GM21723 (cell line): ENCODE data around the gene NDUFC1.
A peak's percentile ranks its signal among the peaks of the same experiment; 100 is the strongest.
"Not testable (repeated sequence)": the region's sequence is repeated elsewhere in the genome, so short reads cannot be mapped to it uniquely, and the experiment has no call there.

Experiments used
- ATAC-seq: cut with Tn5 transposase; IDR thresholded peaks from one replicate; pipeline ENCODE4 v1.9.1; 2021; ENCODE audit warnings: mild to moderate bottlenecking, moderate library complexity; ENCODE audit not compliant: unreplicated experiment

Gene NDUFC1

DNA sequence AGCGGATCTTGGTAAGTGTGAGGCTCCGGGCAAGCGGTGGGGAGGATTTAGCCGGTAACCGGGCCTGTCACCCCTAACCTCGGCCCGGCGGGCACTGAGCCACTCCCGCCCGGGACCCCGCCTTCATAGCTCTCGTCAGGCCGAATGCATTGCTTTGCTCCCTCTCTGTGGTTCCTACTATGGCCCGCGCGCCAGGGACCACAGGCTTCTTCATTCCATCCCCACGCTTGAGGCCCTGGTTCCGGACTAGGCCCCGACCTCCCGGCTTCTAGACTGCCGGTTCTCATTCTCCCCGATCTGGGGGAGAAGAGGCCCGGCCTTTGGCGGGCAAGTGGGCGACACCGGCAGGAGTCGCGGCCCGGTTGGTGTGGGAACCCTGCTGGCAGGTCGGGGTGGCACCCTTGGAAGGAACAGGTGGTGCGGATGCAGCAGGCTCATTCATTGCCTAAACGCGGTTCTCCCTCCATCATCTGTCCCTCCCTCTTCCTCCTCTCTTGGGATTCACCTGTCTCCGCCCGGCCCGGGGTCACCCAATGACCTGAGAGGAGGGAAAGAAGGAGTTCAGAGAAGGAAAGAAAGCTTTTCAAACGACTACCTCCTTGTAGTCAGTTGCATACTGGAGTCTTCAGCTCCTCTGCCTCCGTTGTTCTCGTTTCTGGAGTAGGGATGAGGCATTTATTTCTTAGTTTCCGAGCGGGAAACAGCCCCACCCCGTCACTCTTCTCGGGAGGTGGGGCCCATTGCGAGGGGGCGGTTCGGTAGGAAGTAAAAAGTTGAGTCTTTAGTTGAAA is at the start of gene NDUFC1:
Gene NDUFC1, minus strand, starts transcription at position 657 of the 791 bp plus-strand sequence. CDS start 6,679 bp downstream, outside the sequence.
- ATAC-seq: peak; percentile 50

DNA sequence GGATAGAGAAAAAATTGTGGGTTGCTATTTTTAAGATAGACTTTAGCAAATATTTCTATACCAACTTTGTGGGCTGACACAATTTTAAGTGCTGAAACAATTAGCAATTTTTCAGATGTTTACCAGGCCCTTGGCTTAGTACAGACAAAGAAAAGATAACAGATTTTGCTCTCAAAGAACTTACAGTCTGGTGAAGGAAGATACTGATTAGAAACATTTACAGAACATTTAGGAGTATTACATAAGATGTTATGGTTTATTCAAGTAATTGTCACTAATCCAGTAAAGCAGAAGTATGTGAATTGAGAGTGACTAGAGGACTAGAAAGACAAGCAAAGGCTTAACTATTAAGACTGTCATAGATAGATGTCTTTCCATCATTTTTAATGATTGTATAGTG is 35.3 kb upstream of the NDUFC1 start:
- no peak for ATAC-seq

DNA sequence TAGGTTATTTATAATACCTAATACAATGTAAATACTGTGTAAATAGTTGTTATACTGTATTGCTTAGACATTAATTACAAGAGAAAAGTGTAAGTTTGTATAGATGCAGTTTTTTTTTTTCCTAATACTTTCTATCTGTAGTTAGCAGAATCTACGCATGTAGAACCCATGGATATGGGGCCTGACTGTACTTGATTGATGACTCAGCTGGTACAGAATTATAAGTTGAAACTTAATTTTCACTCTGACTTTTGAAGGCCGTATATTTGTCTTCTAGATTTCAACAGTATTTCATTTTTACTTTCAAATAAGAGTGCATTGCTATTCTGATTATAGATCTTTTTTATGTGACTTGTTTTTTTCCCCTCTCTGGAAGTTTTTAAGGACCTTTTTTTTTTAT is 30.8 kb upstream of the NDUFC1 start:
- no peak for ATAC-seq

DNA sequence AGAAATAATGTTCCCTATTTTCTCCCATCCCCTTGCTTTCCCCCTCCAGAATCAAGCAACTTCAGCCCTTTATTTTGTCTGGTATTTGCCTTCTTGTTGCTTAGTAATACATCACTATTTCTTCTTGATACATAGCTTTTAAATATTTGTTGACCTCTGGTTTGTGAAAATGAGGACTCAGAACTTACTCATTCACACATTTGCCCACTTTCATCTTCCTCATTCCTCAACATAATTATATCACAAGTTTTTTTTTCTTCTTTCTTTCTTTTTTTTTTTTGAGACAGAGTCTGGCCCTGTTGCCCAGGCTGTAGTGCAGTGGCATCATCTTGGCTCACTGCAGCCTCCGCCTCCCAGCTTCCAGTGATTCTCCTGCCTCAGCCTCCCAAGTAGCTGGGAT is 28.9 kb upstream of the NDUFC1 start:
- ATAC-seq: no peak

DNA sequence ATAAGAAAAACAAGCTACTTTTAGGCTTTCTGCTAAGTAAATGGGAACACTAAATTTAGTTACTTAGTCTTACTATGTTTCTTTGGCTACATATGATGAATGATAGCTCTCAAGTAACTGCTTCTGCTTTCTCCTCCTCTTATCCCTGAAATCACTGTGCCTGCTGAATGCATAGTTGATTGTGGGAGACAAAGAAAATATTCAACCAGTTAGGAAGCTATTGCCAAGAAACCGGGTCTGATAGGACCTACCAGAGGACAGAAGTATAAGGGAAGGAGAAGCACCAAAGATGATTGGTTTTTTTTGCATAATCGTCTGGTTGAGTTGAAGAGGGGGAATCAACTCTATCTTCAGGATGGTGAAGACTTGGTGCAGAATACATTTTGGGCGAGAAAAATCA is 28.0 kb upstream of the NDUFC1 start:
- no peak for ATAC-seq

DNA sequence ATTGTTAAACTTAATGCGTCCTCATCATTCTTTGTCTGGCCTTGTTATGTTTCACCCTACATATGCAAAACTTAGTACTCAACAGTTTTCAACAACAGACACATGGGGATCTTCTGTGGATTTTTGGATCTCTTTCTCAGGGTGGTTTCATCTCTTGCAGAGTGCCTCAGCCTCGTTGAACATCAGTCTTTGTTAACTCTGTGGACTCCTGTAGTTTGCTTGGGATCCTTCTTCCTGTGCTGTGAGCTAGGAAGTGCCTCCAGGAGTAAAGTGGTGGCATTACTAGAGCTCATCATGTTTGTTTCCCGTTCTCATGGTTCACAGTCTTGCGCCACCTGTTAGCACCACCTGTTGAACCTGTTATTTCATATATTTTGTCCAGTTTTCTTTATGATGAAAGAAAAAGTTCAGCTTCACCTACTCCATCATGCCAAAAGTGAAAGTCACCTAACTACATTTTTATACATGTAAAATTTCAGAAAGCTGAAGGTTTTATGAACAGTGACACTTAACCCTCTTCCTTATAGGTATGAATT is 27.5 kb upstream of the NDUFC1 start:
- ATAC-seq: no peak

DNA sequence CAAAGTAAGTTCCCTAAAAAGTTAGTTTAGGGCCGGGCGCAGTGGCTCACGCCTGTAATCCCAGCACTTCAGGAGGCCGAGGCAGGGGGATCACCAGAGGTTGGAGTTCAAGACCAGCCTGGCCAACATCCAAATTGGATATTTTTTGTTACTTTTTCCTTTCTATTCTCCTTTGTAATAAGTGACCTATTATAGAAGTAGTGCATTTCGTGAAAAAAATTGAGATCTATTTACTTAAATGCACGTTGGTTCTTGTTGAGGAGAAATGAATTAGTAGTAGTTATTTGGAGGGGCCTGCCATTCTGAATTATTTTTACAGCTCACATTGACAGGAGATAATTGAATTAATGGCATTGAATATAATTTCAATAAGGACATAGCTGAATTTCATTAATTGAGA is 22.3 kb upstream of the NDUFC1 start:
- ATAC-seq: no peak

DNA sequence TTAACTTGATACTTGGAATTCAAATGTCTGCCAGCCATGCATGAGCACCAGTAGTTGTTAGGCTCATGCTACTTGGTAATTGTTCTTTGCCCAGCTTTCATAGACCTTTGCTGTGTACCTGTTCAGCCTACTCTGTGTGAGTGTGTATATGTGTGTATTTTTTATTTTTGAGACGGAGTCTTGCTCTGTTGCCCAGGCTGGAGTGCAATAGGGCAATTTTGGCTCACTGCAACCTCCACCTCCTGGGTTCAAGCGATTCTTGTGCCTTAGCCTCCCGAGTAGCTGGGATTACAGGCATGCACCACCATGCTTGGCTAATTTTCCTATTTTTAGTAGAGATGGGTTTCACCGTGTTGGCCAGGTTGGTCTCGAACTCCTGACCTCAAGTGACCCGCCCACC is 20.3 kb upstream of the NDUFC1 start:
- not testable (repeated sequence) for ATAC-seq

DNA sequence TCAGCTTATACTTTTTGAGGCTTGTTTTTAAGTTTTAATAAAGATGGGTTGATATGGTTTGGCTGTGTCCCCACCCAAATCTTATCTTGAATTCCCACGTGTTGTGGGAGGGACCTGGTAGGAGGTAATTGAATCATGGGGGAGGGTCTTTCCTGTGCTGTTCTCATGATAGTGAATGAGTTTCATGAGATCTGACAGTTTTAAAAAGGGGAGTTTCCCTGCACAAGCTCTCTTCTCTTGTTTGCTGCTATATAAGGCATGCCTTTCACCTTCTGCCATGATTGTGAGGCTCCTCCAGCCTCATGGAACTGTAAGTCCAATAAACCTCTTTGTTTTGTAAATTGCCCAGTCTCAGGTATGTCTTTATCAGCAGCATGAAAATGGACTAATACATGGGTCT is 19.8 kb upstream of the NDUFC1 start:
- ATAC-seq: not testable (repeated sequence)

DNA sequence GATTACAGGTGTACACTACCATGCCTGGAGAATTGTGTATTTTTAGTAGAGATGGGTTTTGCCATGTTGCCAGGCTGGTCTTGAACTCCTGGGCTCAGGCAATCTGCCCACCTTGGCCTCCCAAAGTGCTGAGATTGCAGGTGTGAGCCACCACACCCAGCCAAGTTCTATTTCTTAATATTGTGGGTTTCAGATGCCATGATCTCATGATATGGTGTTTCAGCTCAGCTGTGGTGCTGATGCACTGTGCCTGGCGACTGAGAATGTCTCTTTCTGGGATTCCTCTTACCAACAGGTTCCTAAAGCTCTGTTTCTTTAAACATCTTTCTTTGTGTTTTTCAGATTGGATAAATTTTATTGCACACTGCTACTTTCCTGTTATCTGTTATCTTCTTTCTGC is 17.3 kb upstream of the NDUFC1 start:
- ATAC-seq: no peak

DNA sequence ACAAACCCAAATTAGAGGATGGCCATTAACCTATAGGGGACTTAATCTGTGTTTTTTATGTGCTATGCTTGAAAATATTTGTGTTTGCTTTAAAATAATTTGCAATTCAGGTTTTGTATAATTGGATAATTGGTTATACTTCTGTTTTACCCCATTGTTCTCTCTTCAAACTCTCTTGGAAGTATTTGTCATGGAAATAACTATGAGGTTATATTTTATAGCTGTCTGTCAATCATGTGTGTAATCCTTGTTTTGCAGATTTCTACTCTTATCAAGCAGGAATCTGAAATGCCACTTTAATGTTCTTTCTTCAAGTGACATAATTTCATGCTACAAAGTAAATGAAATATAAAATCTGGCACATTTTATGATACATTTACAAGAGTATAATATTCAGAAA is 15.4 kb upstream of the NDUFC1 start:
- ATAC-seq: no peak

DNA sequence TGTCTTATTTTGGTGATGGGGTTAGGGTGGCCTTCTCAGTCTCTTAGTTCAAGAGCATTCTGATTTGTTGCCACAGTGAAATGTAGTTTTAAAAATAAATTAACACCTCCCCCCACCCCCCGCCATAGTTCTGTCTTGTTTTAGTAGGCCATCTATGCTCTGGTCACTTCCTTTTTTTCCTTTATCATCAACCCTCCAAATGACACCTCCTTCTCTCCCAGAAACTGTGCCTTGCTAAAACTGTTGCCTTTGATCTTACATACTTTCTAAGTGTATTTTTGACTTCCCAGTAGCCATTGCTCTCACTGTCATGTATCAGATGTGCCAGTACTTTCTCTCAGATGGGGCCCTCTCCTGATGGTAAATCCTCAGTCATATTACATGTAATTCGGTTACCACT is 14.5 kb upstream of the NDUFC1 start:
- ATAC-seq: no peak

DNA sequence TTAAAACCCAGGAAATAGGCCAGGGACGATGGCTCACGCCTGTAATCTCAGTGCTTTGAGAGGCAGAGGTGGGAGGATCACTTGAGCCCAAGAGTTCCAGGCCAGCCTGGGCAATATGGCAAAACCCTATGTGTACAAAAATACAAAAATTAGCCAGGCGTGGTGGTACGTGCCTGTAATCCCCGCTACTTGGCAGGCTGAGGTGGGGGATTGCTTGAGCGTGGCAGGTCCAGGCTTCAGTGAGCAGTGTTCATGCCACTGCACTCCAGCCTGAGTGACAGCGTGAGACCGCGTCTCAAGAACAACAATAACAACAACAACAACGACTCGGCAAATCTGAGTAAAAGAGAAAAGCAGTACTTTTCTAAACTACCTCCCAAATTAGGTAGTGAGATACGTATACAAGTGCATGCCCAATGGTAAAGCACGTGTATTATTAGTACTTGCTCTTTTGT is 13.0 kb upstream of the NDUFC1 start:
- ATAC-seq: peak; percentile 73

DNA sequence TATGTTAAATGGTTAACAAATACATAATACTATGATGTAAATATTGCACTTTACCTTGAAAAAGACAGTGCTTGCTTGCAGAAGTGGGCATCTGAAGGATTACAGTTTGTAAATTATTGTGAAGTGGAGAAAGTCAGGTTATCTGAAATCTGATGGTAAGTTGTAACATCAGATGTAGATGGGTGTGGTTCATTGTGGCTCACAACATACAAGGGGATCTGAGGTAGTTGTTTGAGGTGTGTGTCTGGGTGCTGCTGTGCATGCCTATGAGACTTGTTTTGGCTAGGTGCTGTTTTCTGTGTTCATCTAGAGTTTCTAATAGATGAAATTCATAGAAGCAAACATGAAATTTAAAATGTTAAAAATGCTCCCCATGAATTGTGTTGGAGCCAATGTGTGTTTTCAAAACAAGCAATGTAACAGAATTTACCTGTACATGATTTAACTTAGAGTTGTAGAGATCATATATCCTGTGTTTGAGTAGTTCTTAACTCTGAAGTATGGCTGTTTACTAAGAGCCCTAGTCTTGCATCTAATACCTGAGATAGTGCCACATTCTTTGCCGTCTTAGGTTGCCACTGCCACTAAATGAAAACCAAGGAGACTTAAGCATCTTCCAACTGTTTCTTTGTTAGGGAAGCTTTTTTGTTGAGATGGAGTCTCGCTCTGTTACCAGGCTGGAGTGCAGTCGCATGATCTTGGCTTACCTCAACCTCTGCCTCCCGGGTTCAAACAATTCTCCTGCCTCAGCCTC is 11.9 kb upstream of the NDUFC1 start:
- no peak for ATAC-seq

DNA sequence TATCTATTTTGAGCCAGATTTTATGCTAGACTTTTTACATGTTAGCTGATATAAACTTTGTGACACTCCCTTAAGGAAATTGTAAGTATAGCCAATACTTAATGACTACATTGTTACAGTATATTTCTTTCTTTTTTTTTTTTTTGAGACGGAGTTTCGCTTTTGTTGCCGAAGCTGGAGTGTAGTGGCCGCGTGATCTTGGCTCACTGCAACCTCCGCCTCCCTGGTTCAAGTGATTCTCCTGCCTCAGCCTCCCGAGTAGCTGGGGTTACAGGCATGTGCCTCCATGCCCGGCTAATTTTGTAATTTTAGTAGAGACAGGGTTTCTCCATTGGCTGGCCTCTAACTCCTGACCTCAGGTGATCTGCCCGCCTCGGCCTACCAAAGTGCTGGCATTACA is 11.1 kb upstream of the NDUFC1 start:
- ATAC-seq: not testable (repeated sequence)

DNA sequence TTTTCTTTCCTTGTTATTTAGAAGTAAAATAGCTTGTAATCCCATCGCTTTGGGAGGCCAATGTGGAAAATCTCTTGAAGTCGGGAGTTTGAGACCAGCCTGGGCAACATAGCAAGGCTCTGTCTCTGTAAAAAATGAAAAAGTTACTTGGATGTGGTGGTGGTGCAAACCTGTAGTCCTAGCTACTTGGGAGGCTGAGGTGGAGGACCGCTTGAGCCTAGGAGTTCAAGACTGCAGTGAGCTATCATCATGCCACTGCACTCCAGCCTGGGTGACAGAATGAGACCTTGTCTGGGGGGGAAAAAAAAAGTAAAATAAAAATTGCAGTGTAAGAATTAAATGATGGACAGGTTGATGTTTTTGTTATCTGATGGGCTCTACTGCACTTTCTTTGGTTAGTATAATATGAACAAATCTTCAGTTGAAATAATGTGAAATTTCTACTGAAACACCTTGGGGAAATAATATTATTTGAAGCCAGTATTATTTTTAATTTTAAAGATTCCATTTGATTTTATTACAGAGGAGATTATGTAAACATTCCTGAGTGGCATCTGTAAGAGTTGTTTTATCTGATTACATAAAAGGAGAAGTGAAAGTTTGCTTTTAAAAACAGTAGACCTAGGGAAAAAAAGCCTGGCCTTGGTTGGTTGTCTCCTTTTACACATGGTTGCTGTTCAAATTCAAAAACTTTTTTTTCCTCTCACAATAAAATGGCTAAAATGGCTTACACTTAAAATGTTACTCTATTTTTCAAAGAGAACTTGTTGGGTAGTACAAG is 10.5 kb upstream of the NDUFC1 start:
- ATAC-seq: no peak

DNA sequence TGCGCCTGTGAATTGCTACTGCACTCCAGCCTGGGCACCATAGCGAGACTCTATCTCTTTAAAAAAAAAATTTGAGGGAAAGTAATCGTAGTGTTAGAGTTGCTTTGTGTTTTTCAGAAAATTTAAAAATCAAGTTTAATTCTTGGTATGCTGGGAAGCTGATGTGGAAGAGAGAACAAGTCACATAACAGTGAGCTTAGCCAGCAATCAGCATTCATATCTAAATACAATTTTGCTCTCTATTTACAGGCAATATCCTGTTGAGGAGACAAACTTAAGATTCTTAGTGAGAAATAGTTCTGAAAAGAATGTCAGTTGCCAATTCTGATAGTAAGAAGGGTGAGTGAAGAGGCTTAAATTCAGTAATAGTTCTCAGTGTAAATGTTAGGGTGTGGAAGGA is 9.6 kb upstream of the NDUFC1 start:
- ATAC-seq: no peak

DNA sequence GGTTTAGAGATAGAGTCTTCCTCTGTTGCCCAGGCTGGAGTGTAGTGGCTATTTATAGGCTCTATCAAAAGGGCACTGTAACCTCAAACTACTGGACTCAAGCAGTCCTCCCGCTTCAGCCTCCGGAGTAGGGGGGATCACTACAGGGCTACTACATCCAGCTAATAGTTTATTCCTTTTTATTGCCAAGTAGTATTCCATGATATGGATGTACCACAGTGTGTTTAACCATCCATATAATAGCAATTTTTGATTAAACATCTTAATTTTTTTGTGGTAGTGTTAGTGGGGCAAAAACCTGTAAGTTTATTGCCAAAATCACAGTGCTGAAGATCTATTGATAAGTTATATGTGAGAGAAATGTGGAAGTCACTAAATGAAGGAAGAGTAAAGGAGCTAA is 2.6 kb upstream of the NDUFC1 start:
- ATAC-seq: no peak

DNA sequence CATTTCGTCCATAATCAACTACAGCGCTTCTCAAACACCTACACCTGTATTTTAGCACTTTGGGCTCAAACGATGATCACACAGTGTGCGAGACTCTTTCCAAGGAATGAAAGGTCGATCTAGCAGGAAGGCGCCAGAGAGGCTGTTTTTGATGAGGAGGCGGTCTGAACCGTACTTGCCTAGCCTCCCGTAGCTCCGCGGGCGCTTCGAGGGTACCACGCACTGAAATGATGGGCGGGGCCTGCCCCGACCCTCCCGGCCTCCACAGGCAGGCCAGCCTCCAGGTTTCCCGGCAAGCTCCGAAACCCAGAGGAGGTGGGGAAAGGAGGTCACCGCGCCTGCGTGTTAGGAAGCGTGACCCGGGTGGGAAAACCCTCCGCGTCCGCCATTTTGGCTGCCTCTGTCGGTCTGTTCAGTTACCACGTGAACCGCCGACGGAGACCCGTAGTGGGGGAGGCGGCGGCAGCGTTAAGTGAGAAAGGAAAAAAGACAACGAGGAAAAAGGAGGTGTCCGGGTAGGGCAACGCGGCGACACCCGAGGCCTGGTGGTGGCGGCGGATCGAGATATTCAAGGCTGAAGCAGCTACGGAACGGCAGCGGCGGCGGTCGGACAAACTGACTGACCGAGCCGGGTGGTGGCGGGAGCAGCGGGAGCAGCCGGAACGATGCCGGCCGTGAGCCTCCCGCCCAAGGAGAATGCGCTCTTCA is 1.0 kb downstream of the NDUFC1 start, which contains the start of gene NAA15:
Gene NAA15, plus strand, starts transcription at position 393 of the 708 bp plus-strand sequence. Its CDS starts 273 bp downstream, at position 666.
- ATAC-seq: peak; percentile 86

DNA sequence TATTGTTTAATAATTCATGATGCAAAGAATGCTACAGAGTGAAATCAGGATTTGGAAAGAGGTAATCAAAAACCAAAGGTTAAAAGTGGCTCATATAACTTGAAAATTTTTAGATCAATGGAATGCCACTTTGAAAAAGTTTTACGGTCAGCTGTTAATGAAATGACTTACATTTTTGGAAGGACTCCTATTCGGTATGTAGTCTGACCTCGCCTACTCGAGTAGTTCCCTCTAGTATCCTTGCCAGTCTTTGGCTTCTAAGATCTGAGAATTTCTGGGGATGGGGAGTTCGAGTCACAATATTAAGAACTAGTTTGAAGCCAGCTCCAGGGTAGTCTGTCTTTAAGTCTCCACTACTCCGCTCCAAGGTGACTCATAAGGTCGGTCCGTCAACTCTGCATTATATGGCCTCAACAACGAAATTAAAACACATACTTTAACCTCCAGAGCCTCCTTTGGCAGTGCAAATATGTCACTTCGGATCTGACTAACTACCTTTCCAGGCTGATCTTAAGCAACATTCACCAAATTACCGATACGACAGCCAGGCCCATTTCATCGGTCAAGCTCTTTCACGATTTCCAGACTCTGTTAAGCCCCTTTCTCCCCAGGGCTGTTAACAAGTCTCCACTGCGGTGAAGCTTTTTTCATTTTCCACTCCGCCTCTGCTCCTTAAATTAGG is 1.7 kb downstream of the NDUFC1 start:
- peak; percentile 4 for ATAC-seq
